GM10266 (cell line): Measurements from ENCODE around the gene NNMT.

ENCODE experiments used
- DNase-seq: peaks from one replicate; pipeline ENCODE4 v3.0.0; 2012; ENCODE audit errors: extremely low spot score
- CTCF ChIP-seq: IDR thresholded peaks from 2 replicates; pipeline ENCODE4 v1.5.1; 2012; ENCODE audit warnings: mild to moderate bottlenecking, low read depth; ENCODE audit not compliant: control insufficient read depth, insufficient read depth; ENCODE audit errors: missing control alignments

NNMT gene

DNA sequence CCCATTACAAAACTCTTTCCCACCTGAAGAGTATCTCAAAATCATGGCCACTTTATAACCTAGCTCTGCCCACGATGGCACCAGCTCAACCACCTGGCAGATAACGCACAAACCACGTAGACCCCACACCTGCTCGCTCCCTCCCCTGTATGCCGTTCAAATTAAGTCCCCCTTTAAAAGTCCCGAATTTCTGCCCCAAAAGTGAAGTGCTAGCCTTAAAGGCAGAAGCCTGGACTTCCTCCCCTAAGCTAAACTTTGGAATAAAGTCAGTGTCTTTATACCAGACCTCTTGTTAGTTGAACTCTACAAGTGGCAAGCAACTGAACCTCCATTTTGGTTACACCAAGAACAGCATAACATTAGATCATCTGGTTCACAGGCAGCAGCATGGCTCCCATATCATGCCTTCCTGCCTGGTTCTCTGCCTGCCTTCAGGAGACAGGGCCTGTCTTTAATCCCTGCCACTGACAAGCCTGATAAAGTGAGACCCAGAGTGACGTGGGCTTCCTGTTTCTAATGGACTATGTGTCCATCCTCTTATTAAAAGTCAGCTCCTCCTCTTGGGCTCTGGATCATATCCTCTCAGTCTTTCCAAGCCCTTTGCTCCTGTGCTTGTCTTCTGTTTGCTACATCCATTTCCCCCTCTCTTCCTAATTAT lies 32.6 kb upstream of the NNMT start:
- no peak for TF ChIP-seq CTCF
- no peak for DNase-seq

- DNase-seq, result no peak
- TF ChIP-seq CTCF, result no peak
Measured at GRCh38 chr11:114264381-114264780, 31.8 kb upstream of the NNMT start.

DNA sequence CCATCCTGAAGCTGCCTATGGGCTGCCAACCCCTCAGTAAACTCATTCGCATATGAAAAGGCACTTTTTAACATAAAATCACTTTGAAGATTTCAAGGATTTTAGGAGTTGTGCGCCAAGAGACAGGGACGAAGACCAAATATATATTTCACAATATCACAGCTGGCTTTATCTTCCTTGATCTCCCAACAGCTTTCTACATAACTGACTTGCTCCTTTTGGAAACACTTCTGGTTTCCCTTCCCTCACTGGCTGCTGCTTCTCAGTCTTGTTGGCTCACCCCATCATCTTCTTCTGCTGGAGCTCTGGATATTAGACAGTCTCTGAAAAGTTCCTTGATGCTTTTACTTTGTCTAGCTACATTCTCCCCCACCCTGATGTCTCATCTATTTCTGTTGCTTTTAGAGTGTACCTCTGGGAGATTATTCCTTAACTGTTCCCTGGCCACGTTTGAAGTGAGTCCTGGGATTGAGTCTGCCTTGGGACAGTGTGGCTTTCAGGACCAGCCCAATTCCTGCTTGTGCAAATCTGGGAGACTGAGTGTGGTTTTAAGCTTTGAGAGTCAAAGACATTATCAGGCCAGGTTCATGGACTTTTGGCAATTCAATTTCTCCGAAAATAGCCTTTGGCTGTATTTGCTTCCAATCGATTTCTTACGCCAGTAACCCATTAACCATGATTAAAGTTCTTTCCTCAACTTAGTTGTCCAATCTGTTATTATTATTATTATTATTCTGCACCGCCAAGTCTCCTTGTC lies 30.9 kb upstream of the NNMT start:
- TF ChIP-seq CTCF, result no peak
- no peak for DNase-seq

- TF ChIP-seq CTCF, result no peak
- no peak for DNase-seq
Measured at GRCh38 chr11:114269498-114269897, 26.7 kb upstream of the NNMT start.

- TF ChIP-seq CTCF, result no peak
- DNase-seq, result no peak
Measured at GRCh38 chr11:114270531-114271270, 25.5 kb upstream of the NNMT start.

DNA sequence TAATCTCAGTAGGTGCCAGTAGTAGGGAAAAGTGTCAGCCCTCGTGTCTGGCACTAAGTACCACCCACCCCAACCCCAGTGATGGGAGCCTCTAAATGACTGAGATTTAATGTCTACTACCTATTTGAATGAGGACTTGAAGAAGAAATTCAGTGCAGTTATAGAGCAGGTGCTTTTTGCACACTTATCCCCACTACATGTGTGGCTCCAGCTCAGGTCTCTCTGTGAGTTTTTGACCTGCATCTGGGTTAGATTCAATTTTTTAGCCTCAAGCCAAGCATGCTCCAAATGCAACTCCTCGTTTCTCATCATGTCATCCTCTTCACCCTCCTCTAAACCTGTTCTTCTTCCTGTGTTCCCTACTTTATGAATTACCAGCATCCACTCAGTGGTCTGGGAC lies 24.9 kb upstream of the NNMT start:
- TF ChIP-seq CTCF, result no peak

DNA sequence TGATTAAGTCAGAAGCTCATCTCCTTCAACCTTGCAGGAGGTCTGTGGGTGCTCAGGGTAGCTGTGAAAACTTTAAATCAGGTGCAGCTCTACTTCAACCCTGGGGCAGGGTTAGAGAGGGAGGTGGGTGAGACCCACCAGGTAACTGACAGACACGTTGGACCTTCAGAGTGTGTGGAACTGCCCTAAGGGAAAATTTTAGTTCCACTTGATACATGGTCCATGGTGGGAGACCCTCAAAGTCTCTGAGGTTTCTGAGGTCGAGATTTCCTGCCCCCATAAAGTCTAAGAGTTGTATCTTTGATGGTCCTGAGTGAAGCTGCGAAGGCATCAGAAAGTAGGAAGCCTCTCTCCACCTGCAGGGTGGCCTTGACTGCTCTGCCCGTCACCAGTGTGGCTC lies 23.9 kb upstream of the NNMT start:
- no peak for TF ChIP-seq CTCF
- DNase-seq, result no peak

More for the DNA sequence above, 24.9 kb upstream of the NNMT start:
- DNase-seq, result no peak
